Fibroblast of skin of left biceps (primary cell): Measurements from ENCODE around the gene NDRG4.

Source experiments
- DNase-seq, 2 experiments: peaks; one replicate each; pipeline ENCODE4 v3.0.0-alpha.2; 2013; ENCODE audit warnings: low read depth in 2 of 2

The NDRG4 gene

DNA sequence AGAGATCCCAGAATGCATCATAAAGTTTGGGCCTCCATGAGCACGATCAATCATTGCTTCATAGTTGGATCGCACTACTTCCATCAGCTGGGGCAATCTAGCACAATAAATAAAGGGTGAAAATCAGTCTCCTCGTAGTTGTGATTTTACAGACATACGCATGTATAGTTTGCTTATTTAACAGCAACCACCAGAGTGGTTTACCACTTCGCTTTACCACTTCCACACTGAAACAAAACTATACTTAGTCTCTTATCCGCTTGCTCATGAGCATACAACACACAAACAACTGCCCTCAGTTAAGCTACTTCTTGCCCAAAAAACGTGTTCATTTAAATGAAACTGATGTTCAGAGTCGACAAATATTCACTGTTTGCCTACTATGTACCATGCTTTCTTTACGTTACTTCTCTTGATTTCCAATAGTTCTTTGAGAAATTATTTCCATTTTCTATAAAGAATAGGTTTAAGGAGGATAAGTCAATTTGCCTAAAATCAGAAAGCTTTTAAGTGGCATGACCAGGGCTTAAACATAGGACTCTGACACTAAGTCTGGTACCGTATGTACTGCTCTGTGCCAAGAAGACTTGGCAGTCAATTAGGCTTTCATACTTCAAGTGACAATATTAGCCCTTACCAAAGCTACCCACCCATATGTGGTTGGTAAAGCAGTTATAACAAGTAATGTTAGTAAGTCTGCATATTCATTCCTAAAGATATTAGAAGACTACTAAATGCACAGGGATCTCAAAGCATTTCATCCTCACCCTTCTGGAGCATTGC is 37.4 kb downstream of the NDRG4 start:
- DNase-seq: no peak

DNA sequence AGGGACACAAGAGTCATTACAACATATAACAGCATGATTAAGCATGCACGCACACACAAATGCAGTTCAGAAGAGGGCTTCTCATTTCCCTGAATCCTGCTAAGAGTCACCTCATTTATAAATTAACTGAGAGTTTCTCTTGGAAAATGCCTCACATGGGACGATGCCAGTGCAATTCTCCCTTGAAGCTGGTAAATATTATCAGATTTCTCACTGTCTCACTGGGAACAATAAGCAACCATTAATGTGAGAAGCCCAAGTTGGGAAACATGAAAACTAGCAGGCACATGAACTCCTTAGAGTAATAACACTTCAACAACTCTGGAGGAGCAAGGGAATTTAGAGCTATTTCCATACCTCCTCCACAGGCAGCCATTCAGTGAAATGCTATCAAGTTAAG is 41.8 kb downstream of the NDRG4 start:
- no peak for DNase-seq

DNA sequence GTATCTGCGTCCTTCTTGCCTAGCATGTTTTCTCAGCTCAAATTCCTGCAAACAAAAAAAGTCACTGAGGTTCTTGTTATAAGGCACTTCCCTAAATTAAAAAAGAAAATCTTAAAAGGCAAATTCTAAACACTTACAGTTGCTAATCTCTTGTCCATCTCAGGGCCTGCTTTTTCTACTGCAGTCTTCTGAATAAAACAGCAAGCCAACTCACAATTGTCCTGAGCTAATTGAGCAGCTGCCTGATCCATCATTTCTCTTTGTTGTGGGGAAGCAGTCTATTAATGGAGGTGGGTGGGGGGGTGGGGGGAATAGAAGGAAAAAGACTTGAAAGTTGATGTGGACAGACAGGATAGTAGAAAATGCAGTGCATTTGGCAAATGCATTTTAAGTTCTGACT is 42.3 kb downstream of the NDRG4 start:
- no peak for DNase-seq

DNA sequence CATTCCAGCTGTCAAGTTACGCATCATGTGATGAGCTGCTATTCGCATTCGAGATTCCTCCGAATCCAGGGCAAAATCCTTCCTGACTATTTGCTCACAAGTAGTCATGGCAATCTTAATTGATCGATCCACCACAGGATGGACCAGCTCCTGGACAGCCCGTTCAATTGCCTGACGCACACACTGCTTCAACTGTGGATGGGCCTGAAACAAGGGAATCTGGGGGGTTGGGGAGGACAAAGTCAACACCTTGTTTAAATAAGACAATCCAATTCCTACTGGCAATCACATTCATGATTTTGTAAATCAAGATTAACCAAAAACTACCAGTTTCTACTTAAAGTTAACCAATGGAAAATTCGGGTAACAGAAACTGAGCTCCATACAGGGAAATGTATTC is 43.7 kb downstream of the NDRG4 start:
- DNase-seq: no peak

DNA sequence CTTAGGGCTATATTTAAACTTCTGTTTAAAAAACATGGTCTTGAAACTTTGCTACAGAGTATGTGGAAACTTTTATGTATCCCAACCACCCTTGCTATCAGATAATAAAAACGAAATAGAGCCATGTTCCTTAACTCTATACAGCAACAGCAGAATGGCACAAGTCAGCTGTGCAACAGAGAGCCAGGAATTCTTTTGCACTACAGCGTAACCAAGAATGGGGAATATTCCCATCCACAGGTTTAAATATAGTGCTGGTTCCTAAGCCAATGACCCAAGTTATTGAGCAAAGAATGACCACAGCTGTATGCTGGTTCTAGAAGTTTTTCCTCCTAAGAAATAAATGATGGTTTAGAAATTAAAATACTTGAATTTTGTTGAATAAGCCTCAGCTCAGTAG is 48.4 kb downstream of the NDRG4 start:
- DNase-seq: no peak

DNA sequence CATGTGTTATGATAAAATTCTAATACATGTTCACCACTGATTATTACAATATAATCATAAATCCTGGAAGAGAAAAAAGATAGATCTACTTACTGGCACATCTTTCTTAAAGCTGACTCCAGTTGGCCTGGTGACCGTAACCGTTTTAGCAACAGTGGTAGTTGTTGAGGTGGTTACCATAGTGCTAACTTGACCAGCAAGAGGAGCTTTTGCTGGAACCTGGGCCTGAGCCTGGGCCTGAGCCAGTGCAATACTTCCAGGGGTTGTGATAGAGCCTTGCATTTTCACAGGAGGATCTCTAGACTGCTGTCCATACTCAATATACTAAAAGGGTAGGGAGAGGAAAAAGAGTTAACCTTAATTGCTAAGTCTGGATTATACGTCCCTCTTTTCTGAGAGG is 51.6 kb downstream of the NDRG4 start:
- DNase-seq: no peak

DNA sequence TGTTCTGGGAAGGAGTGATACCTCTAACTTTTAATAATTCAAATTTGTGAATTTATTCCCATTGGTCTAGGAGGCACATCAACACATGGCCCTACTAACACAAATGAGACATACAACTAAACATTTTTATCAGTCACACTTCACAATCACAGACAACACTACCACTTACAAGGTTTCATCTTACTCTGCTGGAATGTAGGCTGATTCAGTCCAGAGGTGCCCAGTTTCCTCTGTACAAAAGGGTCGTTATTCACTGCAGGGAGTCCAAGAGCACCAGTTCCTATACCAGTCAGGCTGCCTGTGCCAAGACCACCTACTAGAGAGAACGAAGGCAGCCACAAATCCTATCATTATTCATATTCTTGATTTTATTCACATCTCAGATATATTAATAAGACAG is 56.7 kb downstream of the NDRG4 start:
- DNase-seq: no peak
